GM23338 (cell line): ENCODE measurements around the gene RELL2. TPM values are rescaled to one million over a fixed set of nuclear protein-coding genes. Genes with fewer than 3 reads are reported as not detected.

Experiments
- ATAC-seq: fragments of 200-7000 bp; cut with Tn5 transposase; 3 replicates; pipeline ENCODE4 v1.9.1; 2020
- DNase-seq: peaks from one replicate; pipeline ENCODE4 v3.0.0-alpha.2; 2015; ENCODE audit warnings: low spot score
- H2AFZ ChIP-seq: fragments of 200-600 bp; sonication (generic); 2 replicates; pipeline ENCODE4 v1.8.0; 2016; ENCODE audit warnings: antibody characterized with exemption, mild to moderate bottlenecking, moderate library complexity
- H3F3A ChIP-seq: fragments of 200-600 bp; sonication (generic); replicated peaks from 2 replicates; pipeline ENCODE4 v1.8.0; 2017; ENCODE audit warnings: antibody characterized with exemption, mixed run types, low read depth
- H3K27ac ChIP-seq: fragments of 200-600 bp; sonication (generic); 2 replicates; pipeline ENCODE4 v1.6.1; 2016; ENCODE audit warnings: low read depth
- H3K27me3 ChIP-seq: fragments of 200-600 bp; sonication (generic); 2 replicates; pipeline ENCODE4 v1.8.0; 2016; ENCODE audit warnings: mild to moderate bottlenecking, mixed run types, moderate library complexity; ENCODE audit not compliant: insufficient read depth
- H3K36me3 ChIP-seq: fragments of 200-600 bp; sonication (generic); 2 replicates; pipeline ENCODE4 v1.8.0; 2016; ENCODE audit warnings: mild to moderate bottlenecking; ENCODE audit not compliant: insufficient read depth
- H3K4me1 ChIP-seq: fragments of 200-600 bp; sonication (generic); 2 replicates; pipeline ENCODE4 v1.8.0; 2016; ENCODE audit warnings: mild to moderate bottlenecking, moderate library complexity; ENCODE audit not compliant: insufficient read depth
- H3K4me2 ChIP-seq: fragments of 200-600 bp; sonication (generic); 2 replicates; pipeline ENCODE4 v1.7.1; 2017; ENCODE audit warnings: mixed run types
- H3K4me3 ChIP-seq: fragments of 200-600 bp; sonication (generic); 2 replicates; pipeline ENCODE4 v1.6.1; 2016; ENCODE audit warnings: mixed run types
- H3K79me2 ChIP-seq: fragments of 200-600 bp; sonication (generic); replicated peaks from 2 replicates; pipeline ENCODE4 v1.8.0; 2017; ENCODE audit warnings: mild to moderate bottlenecking; ENCODE audit not compliant: insufficient read depth
- H3K9me2 ChIP-seq: fragments of 200-600 bp; sonication (generic); 2 replicates; pipeline ENCODE4 v1.8.0; 2017; ENCODE audit not compliant: insufficient read depth
- H4K20me1 ChIP-seq: fragments of 200-600 bp; sonication (generic); replicated peaks from 2 replicates; pipeline ENCODE4 v1.8.0; 2017; ENCODE audit warnings: mild to moderate bottlenecking; ENCODE audit not compliant: insufficient read depth
- H3K27ac Mint-ChIP-seq: 2 replicates; pipeline ENCODE4 v1.8.0; 2020; ENCODE audit warnings: inconsistent platforms, mild to moderate bottlenecking, moderate library complexity, mixed read lengths
- H3K27me3 Mint-ChIP-seq: 3 replicates; pipeline ENCODE4 v1.8.0; 2022; ENCODE audit warnings: low read depth, mild to moderate bottlenecking, moderate library complexity, mixed read lengths, inconsistent platforms; ENCODE audit not compliant: insufficient read depth, poor library complexity
- H3K36me3 Mint-ChIP-seq: 3 replicates; pipeline ENCODE4 v1.8.0; 2021; ENCODE audit warnings: low read depth, mild to moderate bottlenecking, inconsistent platforms, moderate library complexity, mixed read lengths
- H3K4me1 Mint-ChIP-seq: 3 replicates; pipeline ENCODE4 v1.8.0; 2020; ENCODE audit warnings: mild to moderate bottlenecking, inconsistent platforms, mixed read lengths
- H3K4me3 Mint-ChIP-seq: 3 replicates; pipeline ENCODE4 v1.8.0; 2021; ENCODE audit warnings: moderate library complexity, mild to moderate bottlenecking, inconsistent platforms, mixed read lengths
- H3K9me3 Mint-ChIP-seq: 3 replicates; pipeline ENCODE4 v1.8.0; 2020; ENCODE audit warnings: moderate library complexity, mild to moderate bottlenecking, inconsistent platforms, mixed read lengths
- CREB1 ChIP-seq: fragments of 250-450 bp; sonication (Bioruptor Pico); IDR thresholded peaks from 2 replicates; pipeline ENCODE4 v1.5.0; 2020; ENCODE audit warnings: low read depth, mild to moderate bottlenecking, moderate library complexity
- CTCF ChIP-seq, 2 experiments: fragments of 200-600 bp in 1 of 2; sonication (generic) in 1 of 2; conservative IDR thresholded peaks; 2 replicates each; pipeline versions ENCODE4 v1.5.1 to v1.6.1; 2016 to 2017; ENCODE audit warnings: antibody characterized with exemption in 2 of 2, low read depth in 2 of 2, mild to moderate bottlenecking in 2 of 2, moderate library complexity in 1 of 2
- ETS1 ChIP-seq: IDR thresholded peaks from 2 replicates; pipeline ENCODE4 v1.6.1; 2016; ENCODE audit warnings: antibody characterized with exemption
- EZH2 ChIP-seq: fragments of 200-600 bp; sonication (generic); IDR thresholded peaks from one replicate; pipeline ENCODE4 v1.8.0; 2017; ENCODE audit warnings: antibody characterized with exemption, mild to moderate bottlenecking, low read depth; ENCODE audit not compliant: unreplicated experiment
- EZH2phosphoT487 ChIP-seq: fragments of 200-600 bp; sonication (generic); IDR thresholded peaks from one replicate; pipeline ENCODE4 v1.8.1; 2018; ENCODE audit warnings: antibody characterized with exemption; ENCODE audit not compliant: unreplicated experiment
- JUNB ChIP-seq: IDR thresholded peaks from one replicate; pipeline ENCODE4 v1.6.1; 2016; ENCODE audit warnings: antibody characterized with exemption; ENCODE audit not compliant: unreplicated experiment
- NANOG ChIP-seq: IDR thresholded peaks from 2 replicates; pipeline ENCODE4 v1.6.1; 2016; ENCODE audit warnings: antibody characterized with exemption, borderline replicate concordance
- POLR2AphosphoS5 ChIP-seq: IDR thresholded peaks from 2 replicates; pipeline ENCODE4 v1.6.1; 2016; ENCODE audit warnings: antibody characterized with exemption, low read depth
- REST ChIP-seq: IDR thresholded peaks from one replicate; pipeline ENCODE4 v1.6.1; 2018; ENCODE audit warnings: antibody characterized with exemption; ENCODE audit not compliant: unreplicated experiment
- STAT1 ChIP-seq: IDR thresholded peaks from one replicate; pipeline ENCODE4 v1.6.1; 2016; ENCODE audit warnings: antibody characterized with exemption; ENCODE audit not compliant: unreplicated experiment
- ZNF114 ChIP-seq: fragments of 250-450 bp; sonication (Bioruptor Pico); IDR thresholded peaks from 2 replicates; pipeline ENCODE4 v1.5.0; 2020; ENCODE audit warnings: mild to moderate bottlenecking, moderate library complexity
- ZNF331 ChIP-seq: fragments of 250-450 bp; sonication (Bioruptor Pico); IDR thresholded peaks from 2 replicates; pipeline ENCODE4 v1.5.0; 2020; ENCODE audit warnings: low read depth, mild to moderate bottlenecking, moderate library complexity
- polyA plus RNA-seq: library from polyadenylated mRNA; unstranded; fragments of >200 nt; fragmentation: Nextera tagmentation; extraction: Ambion mirVana; gene quantifications from 2 replicates; pipeline ENCODE4 v1.2.1, GENCODE V29; 2016
- total RNA-seq: library from RNA; depleted of rRNA; stranded (reverse); fragments of >200 nt; shearing (Covaris generic); gene quantifications from 2 replicates; pipeline ENCODE4 v1.2.3, GENCODE V29; 2014
- TF ChIP-seq, protein P1 (sequence below): fragments of 250-450 bp; sonication (Bioruptor Pico); IDR thresholded peaks from 2 replicates; pipeline ENCODE4 v1.5.0; 2020; ENCODE audit warnings: mild to moderate bottlenecking, moderate library complexity

The RELL2 gene
- total and polyA plus RNA-seq, 2 experiments from 2014 or later, result 20.4 to 30.6 TPM

GRCh38 chr5:141636106-141636412 is 738 bp upstream of the RELL2 start:
- H3K79me2 ChIP-seq, result peaks cover 54% of the 10 kb centered on the region
- H3K27ac Mint-ChIP-seq, result peak overlapping the region; percentile 81
- no peak for DNase-seq
- peaks cover 3% of the 10 kb centered on the region; the same call in 1 of the 2 replicates for H3K27me3 ChIP-seq
- peaks cover 8% of the 10 kb centered on the region for H3K27me3 Mint-ChIP-seq
- H3K9me2 ChIP-seq, result no peaks in the 10 kb centered on the region
- H3K36me3 ChIP-seq, result 0 out of 2 replicates have a peak, but pooled peaks cover 6% of the 10 kb centered on the region
- peak overlapping the region; percentile 95 for H3K4me2 ChIP-seq
- H3K9me3 Mint-ChIP-seq, result no peaks in the 10 kb centered on the region
- H3K4me3 ChIP-seq, result peak overlapping the region; percentile 99
- ATAC-seq, result no peak
- peaks cover 26% of the 10 kb centered on the region for H4K20me1 ChIP-seq
- no peak for TF ChIP-seq ZNF114 (CRISPR knock-in tag)
- no peak for TF ChIP-seq NANOG
- no peak for TF ChIP-seq JUNB
- TF ChIP-seq CREB1 (CRISPR knock-in tag), result no peak
- no peak for TF ChIP-seq REST
- TF ChIP-seq, protein P1, sequence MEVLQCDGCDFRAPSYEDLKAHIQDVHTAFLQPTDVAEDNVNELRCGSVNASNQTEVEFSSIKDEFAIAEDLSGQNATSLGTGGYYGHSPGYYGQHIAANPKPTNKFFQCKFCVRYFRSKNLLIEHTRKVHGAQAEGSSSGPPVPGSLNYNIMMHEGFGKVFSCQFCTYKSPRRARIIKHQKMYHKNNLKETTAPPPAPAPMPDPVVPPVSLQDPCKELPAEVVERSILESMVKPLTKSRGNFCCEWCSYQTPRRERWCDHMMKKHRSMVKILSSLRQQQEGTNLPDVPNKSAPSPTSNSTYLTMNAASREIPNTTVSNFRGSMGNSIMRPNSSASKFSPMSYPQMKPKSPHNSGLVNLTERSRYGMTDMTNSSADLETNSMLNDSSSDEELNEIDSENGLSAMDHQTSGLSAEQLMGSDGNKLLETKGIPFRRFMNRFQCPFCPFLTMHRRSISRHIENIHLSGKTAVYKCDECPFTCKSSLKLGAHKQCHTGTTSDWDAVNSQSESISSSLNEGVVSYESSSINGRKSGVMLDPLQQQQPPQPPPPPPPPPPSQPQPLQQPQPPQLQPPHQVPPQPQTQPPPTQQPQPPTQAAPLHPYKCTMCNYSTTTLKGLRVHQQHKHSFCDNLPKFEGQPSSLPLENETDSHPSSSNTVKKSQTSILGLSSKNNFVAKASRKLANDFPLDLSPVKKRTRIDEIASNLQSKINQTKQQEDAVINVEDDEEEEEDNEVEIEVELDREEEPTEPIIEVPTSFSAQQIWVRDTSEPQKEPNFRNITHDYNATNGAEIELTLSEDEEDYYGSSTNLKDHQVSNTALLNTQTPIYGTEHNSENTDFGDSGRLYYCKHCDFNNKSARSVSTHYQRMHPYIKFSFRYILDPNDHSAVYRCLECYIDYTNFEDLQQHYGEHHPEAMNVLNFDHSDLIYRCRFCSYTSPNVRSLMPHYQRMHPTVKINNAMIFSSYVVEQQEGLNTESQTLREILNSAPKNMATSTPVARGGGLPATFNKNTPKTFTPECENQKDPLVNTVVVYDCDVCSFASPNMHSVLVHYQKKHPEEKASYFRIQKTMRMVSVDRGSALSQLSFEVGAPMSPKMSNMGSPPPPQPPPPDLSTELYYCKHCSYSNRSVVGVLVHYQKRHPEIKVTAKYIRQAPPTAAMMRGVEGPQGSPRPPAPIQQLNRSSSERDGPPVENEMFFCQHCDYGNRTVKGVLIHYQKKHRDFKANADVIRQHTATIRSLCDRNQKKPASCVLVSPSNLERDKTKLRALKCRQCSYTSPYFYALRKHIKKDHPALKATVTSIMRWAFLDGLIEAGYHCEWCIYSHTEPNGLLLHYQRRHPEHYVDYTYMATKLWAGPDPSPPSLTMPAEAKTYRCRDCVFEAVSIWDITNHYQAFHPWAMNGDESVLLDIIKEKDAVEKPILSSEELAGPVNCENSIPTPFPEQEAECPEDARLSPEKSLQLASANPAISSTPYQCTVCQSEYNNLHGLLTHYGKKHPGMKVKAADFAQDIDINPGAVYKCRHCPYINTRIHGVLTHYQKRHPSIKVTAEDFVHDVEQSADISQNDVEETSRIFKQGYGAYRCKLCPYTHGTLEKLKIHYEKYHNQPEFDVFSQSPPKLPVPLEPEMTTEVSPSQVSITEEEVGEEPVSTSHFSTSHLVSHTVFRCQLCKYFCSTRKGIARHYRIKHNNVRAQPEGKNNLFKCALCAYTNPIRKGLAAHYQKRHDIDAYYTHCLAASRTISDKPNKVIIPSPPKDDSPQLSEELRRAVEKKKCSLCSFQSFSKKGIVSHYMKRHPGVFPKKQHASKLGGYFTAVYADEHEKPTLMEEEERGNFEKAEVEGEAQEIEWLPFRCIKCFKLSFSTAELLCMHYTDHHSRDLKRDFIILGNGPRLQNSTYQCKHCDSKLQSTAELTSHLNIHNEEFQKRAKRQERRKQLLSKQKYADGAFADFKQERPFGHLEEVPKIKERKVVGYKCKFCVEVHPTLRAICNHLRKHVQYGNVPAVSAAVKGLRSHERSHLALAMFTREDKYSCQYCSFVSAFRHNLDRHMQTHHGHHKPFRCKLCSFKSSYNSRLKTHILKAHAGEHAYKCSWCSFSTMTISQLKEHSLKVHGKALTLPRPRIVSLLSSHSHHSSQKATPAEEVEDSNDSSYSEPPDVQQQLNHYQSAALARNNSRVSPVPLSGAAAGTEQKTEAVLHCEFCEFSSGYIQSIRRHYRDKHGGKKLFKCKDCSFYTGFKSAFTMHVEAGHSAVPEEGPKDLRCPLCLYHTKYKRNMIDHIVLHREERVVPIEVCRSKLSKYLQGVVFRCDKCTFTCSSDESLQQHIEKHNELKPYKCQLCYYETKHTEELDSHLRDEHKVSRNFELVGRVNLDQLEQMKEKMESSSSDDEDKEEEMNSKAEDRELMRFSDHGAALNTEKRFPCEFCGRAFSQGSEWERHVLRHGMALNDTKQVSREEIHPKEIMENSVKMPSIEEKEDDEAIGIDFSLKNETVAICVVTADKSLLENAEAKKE (CRISPR knock-in tag), result no peak
- TF ChIP-seq ZNF331 (CRISPR knock-in tag), result no peak
- no peak for TF ChIP-seq EZH2
- TF ChIP-seq EZH2phosphoT487, result no peak
- TF ChIP-seq POLR2AphosphoS5, result no peak
- no peak for TF ChIP-seq STAT1
- TF ChIP-seq ETS1, result no peak
- no peak for TF ChIP-seq CTCF (conservative IDR thresholded peaks at IDR 0.05; ENCODE audit: low read depth in 2 of 2)
- peak overlapping the region; percentile 91 for H3K4me3 Mint-ChIP-seq
- H3K4me1 ChIP-seq, result peaks cover 20% of the 10 kb centered on the region
- H3K4me1 Mint-ChIP-seq, result peaks cover 29% of the 10 kb centered on the region
- no peak overlapping the region for H2AFZ ChIP-seq
- 0 out of 2 replicates have a peak, but pooled peaks cover 14% of the 10 kb centered on the region for H3F3A ChIP-seq
- peaks cover 26% of the 10 kb centered on the region for H3K36me3 Mint-ChIP-seq
- H3K27ac ChIP-seq, result peak overlapping the region; percentile 90
